K562 (cell line): ENCODE results near the gene MCC.

ENCODE experiments used
- EZH2 ChIP-seq: IDR thresholded peaks from 2 replicates; pipeline ENCODE4 v1.6.1; 2012; ENCODE audit warnings: low read depth, mild to moderate bottlenecking, inconsistent platforms, low read length, borderline replicate concordance
- HDAC8 ChIP-seq: fragments of 450-650 bp; IDR thresholded peaks from 2 replicates; pipeline ENCODE4 v1.6.1; 2016; ENCODE audit warnings: mild to moderate bottlenecking, missing genetic modification characterization, moderate library complexity, missing compliant biosample characterization
- NBN ChIP-seq: fragments of 450-650 bp; IDR thresholded peaks from 2 replicates; pipeline ENCODE4 v1.6.1; 2016; ENCODE audit warnings: low read depth, mild to moderate bottlenecking
- PML ChIP-seq: IDR thresholded peaks from 2 replicates; pipeline ENCODE4 v1.6.1; 2012; ENCODE audit warnings: low read length, inconsistent platforms
- RBM39 ChIP-seq: fragments of 200-400 bp; formaldehyde crosslinking; optimal IDR thresholded peaks from 2 replicates; pipeline ENCODE3; 2018; ENCODE audit warnings: low read depth, low read length
- SETDB1 ChIP-seq: IDR thresholded peaks from one replicate; pipeline ENCODE4 v1.6.1; 2012; ENCODE audit warnings: low read length, control low read depth, inconsistent platforms
- THRAP3 ChIP-seq: fragments of 450-650 bp; IDR thresholded peaks from 2 replicates; pipeline ENCODE4 v1.6.1; 2016; ENCODE audit warnings: mild to moderate bottlenecking, inconsistent platforms, borderline replicate concordance
- TF ChIP-seq, protein P1 (sequence below): sonication (generic); formaldehyde crosslinking; IDR thresholded peaks from 2 replicates; pipeline ENCODE4 v1.8.0; 2022; ENCODE audit warnings: mild to moderate bottlenecking, missing genetic modification reagents
- TF ChIP-seq, protein P2 (sequence below): sonication (generic); formaldehyde crosslinking; IDR thresholded peaks from 2 replicates; pipeline ENCODE4 v1.8.0; 2022; ENCODE audit warnings: mild to moderate bottlenecking, missing genetic modification reagents

DNA sequence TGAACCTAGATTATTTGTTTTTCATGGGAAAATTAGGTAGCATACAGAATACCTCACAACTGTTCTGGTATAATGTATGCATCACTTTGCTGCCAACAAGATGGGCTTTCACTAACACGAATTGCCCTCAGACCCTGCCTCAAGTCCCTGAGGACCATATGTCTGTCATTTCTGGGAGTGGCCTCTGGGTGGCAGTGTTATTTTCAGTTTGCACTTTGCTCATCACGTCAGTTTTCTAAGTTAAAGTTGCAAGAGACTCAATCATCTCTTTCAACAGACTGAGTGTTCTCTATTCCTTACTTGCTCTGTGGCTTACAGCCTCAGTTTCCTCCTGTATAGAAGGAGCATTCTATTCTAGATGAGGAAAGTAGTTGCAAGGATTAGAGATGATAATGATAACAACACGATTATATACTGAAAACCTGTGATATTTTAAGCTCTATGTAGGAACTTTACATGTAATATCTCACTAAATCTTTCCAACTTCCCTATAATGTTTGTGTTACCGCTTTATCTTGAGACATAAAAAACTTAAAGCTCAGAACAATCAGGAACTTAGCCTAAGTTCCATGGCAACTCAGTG is 109.2 kb downstream of the MCC start:
- TF ChIP-seq THRAP3 (no peak), SETDB1 (no peak), EZH2 (no peak), NBN (no peak), HDAC8 (no peak), PML (no peak), RBM39 (no peak)
- TF ChIP-seq, protein P1, sequence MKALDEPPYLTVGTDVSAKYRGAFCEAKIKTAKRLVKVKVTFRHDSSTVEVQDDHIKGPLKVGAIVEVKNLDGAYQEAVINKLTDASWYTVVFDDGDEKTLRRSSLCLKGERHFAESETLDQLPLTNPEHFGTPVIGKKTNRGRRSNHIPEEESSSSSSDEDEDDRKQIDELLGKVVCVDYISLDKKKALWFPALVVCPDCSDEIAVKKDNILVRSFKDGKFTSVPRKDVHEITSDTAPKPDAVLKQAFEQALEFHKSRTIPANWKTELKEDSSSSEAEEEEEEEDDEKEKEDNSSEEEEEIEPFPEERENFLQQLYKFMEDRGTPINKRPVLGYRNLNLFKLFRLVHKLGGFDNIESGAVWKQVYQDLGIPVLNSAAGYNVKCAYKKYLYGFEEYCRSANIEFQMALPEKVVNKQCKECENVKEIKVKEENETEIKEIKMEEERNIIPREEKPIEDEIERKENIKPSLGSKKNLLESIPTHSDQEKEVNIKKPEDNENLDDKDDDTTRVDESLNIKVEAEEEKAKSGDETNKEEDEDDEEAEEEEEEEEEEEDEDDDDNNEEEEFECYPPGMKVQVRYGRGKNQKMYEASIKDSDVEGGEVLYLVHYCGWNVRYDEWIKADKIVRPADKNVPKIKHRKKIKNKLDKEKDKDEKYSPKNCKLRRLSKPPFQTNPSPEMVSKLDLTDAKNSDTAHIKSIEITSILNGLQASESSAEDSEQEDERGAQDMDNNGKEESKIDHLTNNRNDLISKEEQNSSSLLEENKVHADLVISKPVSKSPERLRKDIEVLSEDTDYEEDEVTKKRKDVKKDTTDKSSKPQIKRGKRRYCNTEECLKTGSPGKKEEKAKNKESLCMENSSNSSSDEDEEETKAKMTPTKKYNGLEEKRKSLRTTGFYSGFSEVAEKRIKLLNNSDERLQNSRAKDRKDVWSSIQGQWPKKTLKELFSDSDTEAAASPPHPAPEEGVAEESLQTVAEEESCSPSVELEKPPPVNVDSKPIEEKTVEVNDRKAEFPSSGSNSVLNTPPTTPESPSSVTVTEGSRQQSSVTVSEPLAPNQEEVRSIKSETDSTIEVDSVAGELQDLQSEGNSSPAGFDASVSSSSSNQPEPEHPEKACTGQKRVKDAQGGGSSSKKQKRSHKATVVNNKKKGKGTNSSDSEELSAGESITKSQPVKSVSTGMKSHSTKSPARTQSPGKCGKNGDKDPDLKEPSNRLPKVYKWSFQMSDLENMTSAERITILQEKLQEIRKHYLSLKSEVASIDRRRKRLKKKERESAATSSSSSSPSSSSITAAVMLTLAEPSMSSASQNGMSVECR (CRISPR knock-in tag) = no peak
- TF ChIP-seq, protein P2, sequence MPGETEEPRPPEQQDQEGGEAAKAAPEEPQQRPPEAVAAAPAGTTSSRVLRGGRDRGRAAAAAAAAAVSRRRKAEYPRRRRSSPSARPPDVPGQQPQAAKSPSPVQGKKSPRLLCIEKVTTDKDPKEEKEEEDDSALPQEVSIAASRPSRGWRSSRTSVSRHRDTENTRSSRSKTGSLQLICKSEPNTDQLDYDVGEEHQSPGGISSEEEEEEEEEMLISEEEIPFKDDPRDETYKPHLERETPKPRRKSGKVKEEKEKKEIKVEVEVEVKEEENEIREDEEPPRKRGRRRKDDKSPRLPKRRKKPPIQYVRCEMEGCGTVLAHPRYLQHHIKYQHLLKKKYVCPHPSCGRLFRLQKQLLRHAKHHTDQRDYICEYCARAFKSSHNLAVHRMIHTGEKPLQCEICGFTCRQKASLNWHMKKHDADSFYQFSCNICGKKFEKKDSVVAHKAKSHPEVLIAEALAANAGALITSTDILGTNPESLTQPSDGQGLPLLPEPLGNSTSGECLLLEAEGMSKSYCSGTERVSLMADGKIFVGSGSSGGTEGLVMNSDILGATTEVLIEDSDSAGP (CRISPR knock-in tag) = no peak
